Spinal cord (tissue), 10 donors: ENCODE results near the gene UBE2Q2. TPM values are rescaled to one million over a fixed set of nuclear protein-coding genes. Genes with fewer than 3 reads are reported as not detected.
A peak's percentile ranks its signal among the peaks of the same experiment; 100 is the strongest.
"Not testable (repeated sequence)": the region's sequence is repeated elsewhere in the genome, so short reads cannot be mapped to it uniquely, and the experiment has no call there.

Source experiments
- DNase-seq, 6 donors: peaks; one replicate each; pipeline versions ENCODE4 v3.0.0 to v3.0.0-alpha.2; 2013 to 2015; ENCODE audit warnings: low spot score in 6 of 6, low read depth in 4 of 6
- H3K27ac ChIP-seq: one replicate; pipeline ENCODE4 v1.5.1; 2013; ENCODE audit warnings: low read depth, low read length, control low read depth
- H3K27me3 ChIP-seq: one replicate; pipeline ENCODE4 v1.6.1; 2013; ENCODE audit warnings: low read length; ENCODE audit not compliant: control insufficient read depth, insufficient read depth
- H3K36me3 ChIP-seq: one replicate; pipeline ENCODE4 v1.6.1; 2013; ENCODE audit warnings: low read length; ENCODE audit not compliant: control insufficient read depth, insufficient read depth
- H3K4me1 ChIP-seq: one replicate; pipeline ENCODE4 v1.6.1; 2013; ENCODE audit warnings: low read length; ENCODE audit not compliant: control insufficient read depth, insufficient read depth
- H3K4me3 ChIP-seq: one replicate; pipeline ENCODE4 v1.5.1; 2013; ENCODE audit warnings: low read depth, low read length, control low read depth
- H3K9me3 ChIP-seq: one replicate; pipeline ENCODE4 v1.6.1; 2013; ENCODE audit warnings: low read length; ENCODE audit not compliant: control insufficient read depth, insufficient read depth
- WGBS: methylation state at CpG from one replicate; pipeline ENCODE4 v1.1.5; 2013; ENCODE audit warnings: missing lambda C conversion rate; ENCODE audit not compliant: insufficient coverage; 5-methylcytosine and 5-hydroxymethylcytosine counted together
- long read RNA-seq, 4 donors: transcript quantifications; one replicate each; lab custom pipeline, GENCODE V29; 2026
- polyA plus RNA-seq, 2 donors: library from polyadenylated mRNA; unstranded; fragments of 120-200 nt; gene quantifications; one replicate each; pipeline ENCODE4 v1.2.1, GENCODE V29; 2013; ENCODE audit not compliant: insufficient read length in 2 of 2
- total RNA-seq, 2 donors: library from RNA; depleted of rRNA in 1 of 2; stranded (reverse); fragments of 120-200 nt in 1 of 2; fragments of >200 nt in 1 of 2; gene quantifications; one replicate each; pipeline versions ENCODE4 v1.2.3 to v1.2.4, GENCODE V29; 2013 to 2014
- donor health status: healthy.

UBE2Q2 gene
- total RNA-seq (10 to 100 TPM; 46.6 to 60.5 TPM), polyA plus RNA-seq (10 to 100 TPM; 55.6 to 56.7 TPM)
- long read RNA-seq, donor 1, transcript UBE2Q2-201 (13 exons, 3,130 nt) = major isoform, 5 of 10 reads
- long read RNA-seq, donor 1, partial matches to known transcripts = 5 of 10 reads
- long read RNA-seq, donor 1, other reads (novel, unspliced or antisense) = 0 of 10 reads
- long read RNA-seq, donor 2, partial matches to known transcripts = 0 of 5 reads
- long read RNA-seq, donor 2, other reads (novel, unspliced or antisense) = 0 of 5 reads
- long read RNA-seq, donor 3, partial matches to known transcripts = 0 of 4 reads
- long read RNA-seq, donor 3, other reads (novel, unspliced or antisense) = 0 of 4 reads
- long read RNA-seq, donor 4, partial matches to known transcripts = 0 of 4 reads
- long read RNA-seq, donor 4, other reads (novel, unspliced or antisense) = 0 of 4 reads

DNA sequence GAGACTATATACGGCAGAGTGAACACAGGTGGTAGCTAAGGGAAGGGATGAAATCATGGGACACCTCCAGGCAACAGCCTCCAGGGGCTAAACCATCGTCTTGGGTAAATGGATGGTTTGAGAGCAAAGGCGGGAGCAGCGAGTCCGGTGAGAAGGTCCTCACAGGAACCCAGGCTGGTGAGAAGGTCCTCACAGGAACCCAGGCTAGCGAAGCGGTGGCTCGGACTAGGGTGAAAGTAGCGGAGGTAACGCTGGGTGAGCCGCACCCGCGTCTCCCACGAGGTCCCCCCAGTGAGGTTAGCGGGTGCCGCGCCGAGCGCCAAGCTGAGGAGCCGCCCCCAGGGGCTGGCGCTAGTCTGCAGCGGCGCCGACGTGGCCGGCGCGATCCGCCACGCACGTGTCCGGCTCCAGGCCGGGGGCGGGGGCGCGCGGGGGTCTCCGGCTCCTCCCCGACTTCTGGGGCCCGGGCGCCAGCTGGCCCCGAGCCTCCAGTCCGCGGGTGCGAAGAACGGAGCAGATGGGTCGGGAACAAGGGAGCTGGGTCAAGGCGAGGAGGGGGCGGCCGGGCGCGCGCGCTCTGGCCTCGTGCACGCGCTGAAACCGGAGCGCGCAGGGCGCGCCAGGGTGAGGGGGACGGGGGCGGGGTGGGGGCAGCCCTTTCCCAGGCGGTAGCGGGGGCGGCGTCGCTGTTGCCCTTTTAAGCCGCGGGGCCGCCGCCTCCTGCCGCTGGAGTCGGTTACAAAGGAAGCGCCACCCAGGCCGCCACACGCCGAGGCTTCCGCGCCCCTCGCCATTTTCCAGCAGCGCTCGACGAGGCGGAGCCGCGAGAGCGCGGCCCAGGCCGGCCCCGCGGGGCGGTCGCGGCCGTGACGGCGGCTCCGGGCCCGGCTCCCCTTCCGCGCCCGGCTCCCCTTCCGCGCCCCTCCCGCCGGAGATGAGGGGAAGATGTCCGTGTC lies at the start of gene UBE2Q2:
Gene UBE2Q2, plus strand, starts transcription at position 726 of the 956 bp plus-strand sequence. Its CDS starts 220 bp downstream, at position 946.
- peak; percentile 38 to 92 (median 58) for DNase-seq
- Histone ChIP-seq H3K4me3 (peak within 1 kb of the TSS; percentile 52), H3K27me3 (no peaks in the 10 kb centered on the region), H3K27ac (peak within 1 kb of the TSS; percentile 82), H3K36me3 (no peaks in the 10 kb centered on the region), H3K4me1 (peaks cover 18% of the 10 kb centered on the region), H3K9me3 (no peaks in the 10 kb centered on the region)
- under 1% methylated on average over 109 of the region's 109 CpGs for WGBS

DNA sequence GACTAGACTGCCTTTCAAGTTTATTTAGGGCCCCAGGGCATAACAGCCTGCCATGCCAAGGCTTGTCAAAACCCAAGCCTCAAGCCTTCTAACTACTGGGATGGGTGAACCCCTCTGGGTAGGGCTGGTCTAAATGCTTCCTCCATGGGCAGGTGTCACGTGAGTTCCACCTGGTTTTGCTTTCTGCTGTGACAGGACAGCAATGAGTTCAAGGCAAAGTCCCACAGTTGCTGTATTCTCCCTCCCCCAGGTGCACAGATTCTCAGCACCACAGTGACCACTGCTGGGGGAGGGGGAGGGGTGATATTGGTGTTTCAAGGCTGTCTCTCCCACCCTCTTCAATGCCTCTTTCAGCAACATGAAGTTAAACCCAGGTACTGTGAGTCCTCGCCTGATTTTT lies 46.9 kb upstream of the UBE2Q2 start:
- WGBS = no CpG with 5 or more reads among the region's 2 CpGs
- no peaks in the 10 kb centered on the region for H3K36me3 ChIP-seq
- H3K9me3 ChIP-seq = no peaks in the 10 kb centered on the region
- H3K27me3 ChIP-seq = peaks cover 9% of the 10 kb centered on the region
- no peak overlapping the region for H3K4me3 ChIP-seq
- H3K27ac ChIP-seq = no peak overlapping the region
- no peak for DNase-seq
- H3K4me1 ChIP-seq = no peaks in the 10 kb centered on the region

DNA sequence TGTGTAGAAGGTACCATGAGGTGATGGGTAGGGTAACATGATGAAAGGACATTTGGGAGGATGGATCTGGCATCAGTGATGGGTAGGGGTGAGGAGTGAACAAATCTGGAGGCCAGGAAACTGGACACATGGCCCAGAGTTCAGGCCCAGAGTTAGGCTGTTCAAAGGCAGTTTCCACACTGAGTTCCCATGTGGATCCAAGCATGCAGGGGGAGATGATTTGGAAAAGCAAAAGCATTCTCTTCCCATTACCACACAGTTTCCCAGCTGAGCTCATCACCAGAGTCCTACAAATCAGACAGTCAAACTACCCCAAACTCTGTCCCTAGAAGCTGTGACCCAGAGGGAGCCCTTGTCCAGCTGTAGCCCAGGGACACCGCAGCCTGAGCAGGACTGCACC lies 46.1 kb upstream of the UBE2Q2 start:
- not testable (repeated sequence) for H3K36me3 ChIP-seq, H3K4me3 ChIP-seq, H3K9me3 ChIP-seq, H3K27ac ChIP-seq, DNase-seq, H3K4me1 ChIP-seq
- 88% methylated on average over 1 of the region's 1 CpG for WGBS
- H3K27me3 ChIP-seq = peaks cover 16% of the 10 kb centered on the region

DNA sequence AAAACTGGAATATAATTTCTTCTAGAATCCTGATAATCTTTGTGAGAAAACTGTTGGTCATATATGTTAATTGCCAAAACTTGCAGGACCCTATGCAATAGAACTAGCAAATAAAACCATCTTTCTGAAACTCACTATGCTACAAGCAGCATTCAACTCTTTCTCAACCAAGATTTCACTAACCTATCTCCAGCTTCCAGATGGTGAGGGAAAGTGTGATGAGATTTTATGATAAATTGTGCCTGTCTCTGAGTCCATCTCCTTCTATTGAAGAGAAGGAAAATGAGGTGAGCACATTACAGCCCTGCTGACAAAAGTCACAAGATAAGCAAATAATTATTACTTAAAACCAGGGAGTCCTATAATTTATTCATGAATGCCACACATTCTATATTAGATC lies 44.1 kb upstream of the UBE2Q2 start:
- H3K27me3 ChIP-seq = peaks cover 16% of the 10 kb centered on the region
- H3K9me3 ChIP-seq = no peaks in the 10 kb centered on the region
- no peak for DNase-seq
- no peak overlapping the region for H3K4me3 ChIP-seq
- no peaks in the 10 kb centered on the region for H3K36me3 ChIP-seq
- peaks cover 5% of the 10 kb centered on the region for H3K4me1 ChIP-seq
- no peak overlapping the region for H3K27ac ChIP-seq

DNA sequence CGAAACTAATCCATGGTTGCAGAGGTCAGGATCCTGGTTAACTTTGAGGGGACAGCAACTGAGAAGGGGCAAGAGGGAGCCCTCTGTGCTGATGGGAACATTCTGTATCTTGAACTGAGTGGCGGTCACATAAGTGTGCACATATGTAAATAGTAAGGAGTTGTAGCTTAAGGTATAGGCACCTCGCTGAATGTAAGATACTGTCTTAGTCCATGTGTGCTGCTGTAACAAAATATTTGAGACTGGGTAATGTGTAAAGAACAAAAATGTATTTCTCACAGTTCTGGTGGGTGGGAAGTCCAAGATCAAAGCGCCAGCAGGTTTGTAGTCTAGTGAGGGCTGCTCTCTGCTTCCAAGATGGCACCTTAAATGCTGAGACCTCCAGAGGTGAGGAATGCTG lies 42.8 kb upstream of the UBE2Q2 start:
- H3K27me3 ChIP-seq = peaks cover 16% of the 10 kb centered on the region
- not testable (repeated sequence) for H3K4me1 ChIP-seq, H3K9me3 ChIP-seq, H3K36me3 ChIP-seq, H3K27ac ChIP-seq, H3K4me3 ChIP-seq, DNase-seq
- 84% methylated on average over 3 of the region's 4 CpGs for WGBS

DNA sequence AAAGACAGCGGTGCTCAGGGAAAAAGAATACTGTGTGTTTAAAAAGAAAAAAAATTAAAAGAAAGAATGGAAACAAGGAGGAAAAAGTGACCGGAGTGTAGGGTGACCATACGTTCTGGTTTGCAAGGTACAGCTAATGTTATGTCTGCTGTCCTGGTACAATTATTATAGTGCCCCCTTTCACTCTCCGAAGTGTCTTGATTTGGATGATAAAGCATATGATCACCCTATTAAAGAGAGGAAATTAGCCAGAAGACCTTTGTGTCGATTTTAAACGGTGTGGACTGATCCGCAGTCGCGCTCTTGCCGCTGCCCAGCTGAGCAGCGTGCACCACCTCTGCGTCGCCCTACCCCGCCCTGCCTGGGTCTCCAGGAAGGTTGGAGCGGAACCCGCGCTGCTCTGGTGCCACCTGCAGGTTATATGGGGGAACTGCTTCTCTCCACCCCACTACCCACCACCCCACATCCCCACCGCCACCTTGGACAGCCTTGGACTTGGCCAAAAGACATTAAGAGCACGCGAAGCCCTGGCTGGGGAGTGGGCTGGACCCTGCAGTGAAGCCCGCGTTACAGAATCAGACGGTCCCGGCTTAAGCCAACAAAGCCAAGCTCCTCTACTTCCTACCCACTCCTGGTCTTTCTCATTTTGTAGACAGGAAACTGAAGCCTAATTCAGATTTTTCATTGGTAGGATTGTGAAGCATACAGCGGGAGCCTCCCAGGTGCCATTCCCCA lies 41.2 kb upstream of the UBE2Q2 start:
- Histone ChIP-seq H3K4me1 (peaks cover 5% of the 10 kb centered on the region), H3K9me3 (no peaks in the 10 kb centered on the region), H3K27ac (no peak overlapping the region), H3K36me3 (no peaks in the 10 kb centered on the region), H3K4me3 (peak overlapping the region; percentile 26), H3K27me3 (peaks cover 16% of the 10 kb centered on the region)
- WGBS = 6% methylated on average over 17 of the region's 25 CpGs
- peak; percentile 28 to 93 (median 64) for DNase-seq

DNA sequence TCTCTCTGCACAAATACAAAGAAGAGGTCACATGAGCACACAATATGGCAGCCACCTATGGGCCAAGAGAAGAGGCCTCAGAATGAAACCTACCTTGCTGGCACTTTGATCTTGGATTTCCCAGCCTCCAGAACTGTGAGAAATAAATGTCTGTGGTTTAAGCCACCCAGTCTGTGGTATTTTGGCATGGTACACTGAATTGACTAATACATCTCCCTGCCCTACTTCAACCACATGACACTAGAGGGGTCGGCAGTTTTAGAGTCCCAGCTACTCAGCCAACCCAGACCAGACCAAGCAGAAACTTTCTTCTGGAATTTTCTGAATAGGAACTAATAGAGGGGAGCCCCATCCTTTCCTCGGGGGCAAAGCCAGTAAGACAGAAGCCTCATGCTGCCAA lies 35.8 kb upstream of the UBE2Q2 start:
- H3K27ac ChIP-seq, H3K4me3 ChIP-seq, H3K9me3 ChIP-seq, DNase-seq, H3K4me1 ChIP-seq, H3K27me3 ChIP-seq, H3K36me3 ChIP-seq: not testable (repeated sequence)
- no CpG with 5 or more reads among the region's 2 CpGs for WGBS

DNA sequence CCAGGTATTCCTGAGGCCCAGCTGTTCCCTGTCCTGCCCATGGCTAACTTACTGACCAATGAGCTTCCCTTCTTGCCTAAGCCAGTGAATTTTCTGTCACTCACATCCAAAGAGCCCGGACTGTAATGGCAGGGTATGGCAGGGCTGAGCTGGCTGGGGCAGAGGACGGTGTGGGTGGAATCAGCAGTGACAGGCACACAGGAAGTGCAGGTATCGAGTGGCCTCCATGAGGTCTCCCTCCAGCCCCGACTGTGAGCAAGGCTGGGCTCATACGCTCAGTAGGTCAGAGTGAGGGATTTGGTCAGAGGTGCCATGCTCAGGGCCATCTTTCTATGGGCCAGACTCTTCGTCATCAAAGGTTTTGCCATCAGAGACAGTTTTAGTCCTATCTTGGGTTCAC lies 35.2 kb upstream of the UBE2Q2 start:
- not testable (repeated sequence) for H3K36me3 ChIP-seq, H3K4me1 ChIP-seq, H3K9me3 ChIP-seq, H3K4me3 ChIP-seq, DNase-seq, H3K27ac ChIP-seq, H3K27me3 ChIP-seq
- WGBS = 95% methylated on average over 2 of the region's 6 CpGs

DNA sequence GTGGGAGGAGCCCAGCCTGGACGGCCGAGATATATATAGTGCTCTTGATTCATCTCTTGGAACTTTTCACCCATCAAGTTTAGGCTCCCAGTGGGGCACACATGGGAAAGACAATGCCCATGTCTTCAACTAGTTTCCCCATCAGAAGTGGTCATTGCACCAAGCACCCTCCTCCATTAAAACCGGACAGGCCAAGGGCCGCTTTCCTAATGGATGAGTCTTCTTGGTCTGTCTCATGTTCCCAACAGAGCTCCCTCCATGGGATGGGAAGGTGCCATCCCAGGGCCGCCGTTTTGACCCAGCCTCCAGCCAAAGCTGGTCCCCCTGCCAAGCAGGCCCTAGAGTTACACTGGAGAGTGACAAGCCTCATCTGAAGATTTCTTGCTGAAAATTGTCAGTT lies 34.7 kb upstream of the UBE2Q2 start:
- WGBS = 97% methylated on average over 6 of the region's 6 CpGs
- no peaks in the 10 kb centered on the region for H3K36me3 ChIP-seq
- H3K27me3 ChIP-seq = no peaks in the 10 kb centered on the region
- no peaks in the 10 kb centered on the region for H3K9me3 ChIP-seq
- no peak overlapping the region for H3K4me3 ChIP-seq
- no peaks in the 10 kb centered on the region for H3K4me1 ChIP-seq
- H3K27ac ChIP-seq = no peak overlapping the region
- DNase-seq = no peak
